Measurements from ENCODE around the gene ATF4.

Gene ATF4, protein sequence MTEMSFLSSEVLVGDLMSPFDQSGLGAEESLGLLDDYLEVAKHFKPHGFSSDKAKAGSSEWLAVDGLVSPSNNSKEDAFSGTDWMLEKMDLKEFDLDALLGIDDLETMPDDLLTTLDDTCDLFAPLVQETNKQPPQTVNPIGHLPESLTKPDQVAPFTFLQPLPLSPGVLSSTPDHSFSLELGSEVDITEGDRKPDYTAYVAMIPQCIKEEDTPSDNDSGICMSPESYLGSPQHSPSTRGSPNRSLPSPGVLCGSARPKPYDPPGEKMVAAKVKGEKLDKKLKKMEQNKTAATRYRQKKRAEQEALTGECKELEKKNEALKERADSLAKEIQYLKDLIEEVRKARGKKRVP

DNA sequence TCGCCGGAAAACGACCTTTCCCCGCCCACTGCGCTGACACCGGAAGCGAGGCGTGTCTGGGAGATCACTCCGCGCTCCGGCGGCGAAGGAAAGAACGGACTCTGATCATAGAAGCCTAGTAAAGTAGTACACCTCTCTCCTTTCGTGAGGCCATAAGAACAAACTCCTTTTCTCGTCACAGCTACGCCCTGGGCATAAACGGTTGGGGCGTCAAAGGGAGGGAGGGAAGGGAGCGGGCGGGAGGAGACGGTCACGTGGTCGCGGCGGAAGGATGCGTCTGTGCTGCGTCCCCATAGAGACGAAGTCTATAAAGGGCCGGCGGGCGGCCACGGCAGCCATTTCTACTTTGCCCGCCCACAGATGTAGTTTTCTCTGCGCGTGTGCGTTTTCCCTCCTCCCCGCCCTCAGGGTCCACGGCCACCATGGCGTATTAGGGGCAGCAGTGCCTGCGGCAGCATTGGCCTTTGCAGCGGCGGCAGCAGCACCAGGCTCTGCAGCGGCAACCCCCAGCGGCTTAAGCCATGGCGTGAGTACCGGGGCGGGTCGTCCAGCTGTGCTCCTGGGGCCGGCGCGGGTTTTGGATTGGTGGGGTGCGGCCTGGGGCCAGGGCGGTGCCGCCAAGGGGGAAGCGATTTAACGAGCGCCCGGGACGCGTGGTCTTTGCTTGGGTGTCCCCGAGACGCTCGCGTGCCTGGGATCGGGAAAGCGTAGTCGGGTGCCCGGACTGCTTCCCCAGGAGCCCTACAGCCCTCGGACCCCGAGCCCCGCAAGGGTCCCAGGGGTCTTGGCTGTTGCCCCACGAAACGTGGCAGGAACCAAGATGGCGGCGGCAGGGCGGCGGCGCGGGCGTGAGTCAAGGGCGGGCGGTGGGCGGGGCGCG lies at the start of gene ATF4:
Gene ATF4 (plus strand): TSS at position 337 of the 880 bp plus-strand sequence. CDS start 884 bp downstream, outside the sequence.
- H3K27ac ChIP-seq: peak within 1 kb of the TSS; percentile 98
- no peak for TF ChIP-seq CTCF (conservative IDR thresholded peaks at IDR 0.05)

GRCh38 chr22:39471381-39472141 lies 48.8 kb upstream of the ATF4 start:
- H3K27ac ChIP-seq: peak overlapping the region; percentile 59; the same call in 1 of the 2 replicates

DNA sequence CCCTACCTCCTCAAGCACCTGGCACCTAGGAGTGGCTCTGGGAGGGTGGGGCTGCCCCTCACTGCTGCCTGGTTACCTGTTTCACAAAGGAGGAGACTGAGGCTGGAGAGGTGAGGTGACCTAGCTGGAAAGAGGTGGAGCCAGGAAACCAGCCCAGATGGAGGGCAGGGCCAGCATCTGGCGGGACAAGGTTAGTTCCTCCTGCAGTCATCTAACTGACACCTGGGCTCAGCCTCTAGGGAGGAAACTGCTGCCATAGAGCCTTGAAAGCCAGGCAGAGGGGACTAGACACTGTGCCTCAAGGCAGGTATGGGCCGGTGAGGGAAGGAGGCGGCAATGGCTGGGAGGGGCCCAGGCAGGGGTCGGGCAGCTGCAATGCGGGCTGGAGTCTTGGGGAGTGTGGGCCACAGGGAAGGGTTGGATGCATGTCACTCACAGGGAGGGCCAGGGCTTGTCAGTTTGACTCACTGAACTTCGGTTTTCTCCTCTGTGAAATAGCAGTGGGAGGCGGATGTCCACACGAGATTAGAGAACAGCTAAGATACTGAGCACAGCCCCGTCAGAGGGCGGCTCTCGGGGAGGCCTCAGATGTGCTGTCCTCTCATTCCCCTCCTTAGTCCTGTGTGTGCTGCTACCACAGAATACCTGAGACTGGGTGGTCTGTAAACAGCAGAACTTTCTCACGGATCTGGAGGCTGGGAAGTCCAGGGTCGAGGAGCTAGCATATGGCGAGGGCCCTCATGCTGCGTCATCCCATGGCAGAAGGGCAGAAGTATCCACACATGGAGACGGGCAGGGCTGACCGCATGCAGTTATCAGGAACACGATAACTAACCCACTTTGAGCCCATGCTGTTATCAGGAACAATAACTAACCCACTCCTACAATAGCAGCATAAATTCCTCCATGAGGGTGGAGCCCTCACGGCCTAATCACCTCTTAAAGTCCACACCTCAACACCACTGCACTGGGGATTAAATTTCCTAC lies 47.5 kb upstream of the ATF4 start:
- no peak for TF ChIP-seq CTCF (conservative IDR thresholded peaks at IDR 0.05)
- H3K27ac ChIP-seq: no peak overlapping the region

More at GRCh38 chr22:39471381-39472141, 48.8 kb upstream of the ATF4 start:
- no peak for TF ChIP-seq CTCF (conservative IDR thresholded peaks at IDR 0.05)

GRCh38 chr22:39473851-39474250 lies 46.5 kb upstream of the ATF4 start:
- TF ChIP-seq CTCF (conservative IDR thresholded peaks at IDR 0.05): no peak
- H3K27ac ChIP-seq: peak overlapping the region; percentile 27; the same call in 1 of the 2 replicates

- TF ChIP-seq CTCF (conservative IDR thresholded peaks at IDR 0.05): no peak
- H3K27ac ChIP-seq: peak overlapping the region; percentile 27
These were observed 45.8 kb upstream of the ATF4 start for GRCh38 chr22:39474351-39475111.

DNA sequence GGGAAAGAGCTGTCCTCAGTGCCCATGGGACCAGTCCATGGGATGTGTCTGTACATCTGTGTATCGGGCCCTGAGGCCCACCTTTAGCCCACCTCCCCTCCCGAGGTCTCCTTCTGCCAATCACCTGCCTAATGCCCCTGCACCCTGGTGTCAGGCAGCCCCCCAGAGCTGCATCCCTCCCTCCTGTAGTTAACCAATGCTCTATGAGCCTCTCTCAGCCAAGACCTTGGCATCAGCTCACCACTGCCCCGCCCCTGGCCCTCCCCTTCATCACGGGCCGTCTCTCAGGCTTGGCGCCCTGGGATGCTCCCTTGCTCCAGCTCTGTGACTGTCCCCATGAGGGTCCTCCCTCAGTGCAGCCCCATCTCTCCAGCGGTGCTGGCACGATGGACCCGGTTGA lies 45.0 kb upstream of the ATF4 start:
- no peak for TF ChIP-seq CTCF (conservative IDR thresholded peaks at IDR 0.05)
- no peak overlapping the region for H3K27ac ChIP-seq

All from VCaP (cell line).